Keratinocyte (primary cell): ENCODE results near the gene SUN3. TPM values are rescaled to one million over a fixed set of nuclear protein-coding genes. Genes with fewer than 3 reads are reported as not detected.

ENCODE experiments used
- DNase-seq: peaks from one replicate; pipeline ENCODE4 v3.0.0-alpha.2; 2011; ENCODE audit warnings: low read depth, missing footprints, low spot score
- FAIRE-seq: peaks from 2 replicates; lab custom pipeline; 2011; peaks lifted over from hg19 to GRCh38; lab: Jason Lieb, UNC
- H2AFZ ChIP-seq: 2 replicates; pipeline ENCODE4 v1.6.0; 2012; ENCODE audit warnings: low read length, control low read depth, inconsistent platforms; ENCODE audit not compliant: control insufficient read depth
- H3K27ac ChIP-seq: 2 replicates; pipeline ENCODE4 v1.5.1; 2011; ENCODE audit warnings: low read length; ENCODE audit not compliant: control insufficient read depth, insufficient read depth
- H3K27me3 ChIP-seq: 3 replicates; pipeline ENCODE4 v1.6.0; 2011; ENCODE audit warnings: low read length; ENCODE audit not compliant: control insufficient read depth, insufficient read depth; ENCODE audit errors: extremely low read depth
- H3K36me3 ChIP-seq, 2 experiments: 2 replicates in 1 of 2; 3 replicates in 1 of 2; pipeline ENCODE4 v1.5.1; 2011; ENCODE audit warnings: low read length in 2 of 2, mild to moderate bottlenecking in 1 of 2; ENCODE audit not compliant: control insufficient read depth in 2 of 2, insufficient read depth in 2 of 2; ENCODE audit errors: extremely low read depth in 1 of 2
- H3K4me1 ChIP-seq: 3 replicates; pipeline ENCODE4 v1.5.1; 2011; ENCODE audit warnings: low read length; ENCODE audit not compliant: control insufficient read depth, insufficient read depth; ENCODE audit errors: extremely low read depth
- H3K4me2 ChIP-seq: 3 replicates; pipeline ENCODE4 v1.6.0; 2011; ENCODE audit warnings: low read depth, low read length; ENCODE audit not compliant: control insufficient read depth, insufficient read depth; ENCODE audit errors: extremely low read depth
- H3K4me3 ChIP-seq, 3 experiments: fragments of 200-600 bp in 1 of 3; sonication (generic) in 1 of 3; 2 replicates in 2 of 3; 3 replicates in 1 of 3; pipeline ENCODE4 v1.5.1; 2011 to 2016; ENCODE audit warnings: low read length in 3 of 3, mild to moderate bottlenecking in 3 of 3, control low read depth in 2 of 3, inconsistent platforms in 1 of 3, low read depth in 1 of 3, mixed read lengths in 1 of 3, mixed run types in 1 of 3, moderate library complexity in 1 of 3; ENCODE audit not compliant: control insufficient read depth in 2 of 3, insufficient read depth in 2 of 3; ENCODE audit errors: extremely low read depth in 1 of 3
- H3K79me2 ChIP-seq: 2 replicates; pipeline ENCODE4 v1.6.0; 2012; ENCODE audit warnings: low read length; ENCODE audit not compliant: control insufficient read depth, insufficient read depth
- H3K9ac ChIP-seq: 3 replicates; pipeline ENCODE4 v1.6.0; 2011; ENCODE audit warnings: low read length; ENCODE audit not compliant: control insufficient read depth, insufficient read depth; ENCODE audit errors: extremely low read depth
- H3K9me1 ChIP-seq: 3 replicates; pipeline ENCODE4 v1.6.0; 2011; ENCODE audit warnings: low read length; ENCODE audit not compliant: control insufficient read depth, insufficient read depth; ENCODE audit errors: extremely low read depth
- H3K9me3 ChIP-seq: 2 replicates; pipeline ENCODE4 v1.5.1; 2012; ENCODE audit warnings: low read depth, low read length; ENCODE audit not compliant: control insufficient read depth
- H4K20me1 ChIP-seq: 3 replicates; pipeline ENCODE4 v1.6.0; 2011; ENCODE audit warnings: low read length; ENCODE audit not compliant: control insufficient read depth, insufficient read depth; ENCODE audit errors: extremely low read depth
- EZH2 ChIP-seq: IDR thresholded peaks from one replicate; pipeline ENCODE4 v1.6.1; 2012; ENCODE audit warnings: inconsistent platforms, mild to moderate bottlenecking, low read length, moderate library complexity
- dilution Hi-C: fragments of 300-500 bp; cut with MboI; formaldehyde crosslinking; loops from one replicate; pipeline ENCODE4 v1.7.0; 2020; ENCODE audit warnings: low sequenced_read_pairs; ENCODE audit not compliant: extremely low pct_ligation_motif_present
- polyA plus RNA-seq, 5 experiments: library from polyadenylated mRNA; depleted of rRNA in 3 of 5; stranded (reverse) in 3 of 5; stranded (forward) in 1 of 5; unstranded in 1 of 5; fragments of >200 nt; gene quantifications; 1 replicate in 1 of 5; 2 replicates in 3 of 5; 3 replicates in 1 of 5; pipeline versions ENCODE4 v1.2.1 to v1.2.3, GENCODE V29; 2011 to 2012; ENCODE audit warnings: missing spikeins in 2 of 5, low read depth in 1 of 5, low replicate concordance in 1 of 5
- TF ChIP-seq, protein P1 (sequence below), 3 experiments: IDR thresholded peaks in 1 of 3; conservative IDR thresholded peaks in 1 of 3; optimal IDR thresholded peaks in 1 of 3; 2 replicates in 2 of 3; 3 replicates in 1 of 3; pipeline versions ENCODE3 to v1.5.1; 2011; ENCODE audit warnings: low read length in 3 of 3, mild to moderate bottlenecking in 3 of 3, moderate library complexity in 2 of 3, control low read depth in 1 of 3, inconsistent platforms in 1 of 3; ENCODE audit not compliant: insufficient read depth in 2 of 3; ENCODE audit errors: extremely low read depth in 1 of 3

The SUN3 gene
- polyA plus RNA-seq, 1 donor (not counting 4 experiments of a cell fraction or from before 2014, with no cell fraction given) = not detected

DNA sequence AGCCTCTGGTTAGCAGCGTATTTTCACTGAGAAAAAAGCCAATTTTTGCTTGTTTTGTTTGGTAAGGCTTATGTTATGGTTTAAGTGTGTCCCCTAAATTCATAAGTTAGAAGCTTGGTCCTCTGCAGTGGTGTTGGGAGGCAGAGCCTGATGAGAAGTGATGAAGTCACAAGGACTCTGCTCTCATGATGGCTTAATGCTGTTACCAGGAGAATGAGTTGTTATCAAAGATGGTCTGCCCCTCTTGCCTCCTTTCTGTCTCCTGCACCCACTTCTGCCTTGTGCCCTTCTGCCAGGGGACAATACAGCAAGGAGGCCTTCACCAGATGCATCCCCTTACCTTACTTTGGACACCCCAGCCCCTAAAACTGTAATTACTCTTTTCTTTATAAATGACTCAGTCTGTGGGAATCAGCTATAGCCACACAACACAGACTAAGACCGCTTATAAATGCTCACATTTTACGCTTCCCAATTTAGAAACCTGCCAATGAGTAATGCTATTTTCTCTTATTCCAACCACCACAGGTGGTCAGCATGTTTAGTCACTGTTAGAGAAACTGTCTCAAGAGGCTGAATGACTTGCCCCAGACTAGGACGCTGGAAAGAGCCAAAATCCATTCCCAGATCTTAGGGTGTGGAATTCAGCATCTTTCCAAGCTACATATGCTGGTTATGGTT is 74.5 kb downstream of the SUN3 start:
- Histone ChIP-seq H3K4me3 (no peak overlapping the region), H3K9me3 (no peaks in the 10 kb centered on the region), H3K4me2 (no peak overlapping the region), H3K79me2 (no peaks in the 10 kb centered on the region), H4K20me1 (no peaks in the 10 kb centered on the region), H2AFZ (no peak overlapping the region), H3K4me1 (no peaks in the 10 kb centered on the region), H3K9ac (no peak overlapping the region), H3K9me1 (no peaks in the 10 kb centered on the region), H3K36me3 (peaks cover 5 to 8% of the 10 kb centered on the region in 2 experiments), H3K27ac (no peak overlapping the region), H3K27me3 (no peaks in the 10 kb centered on the region)
- FAIRE-seq = no peak
- DNase-seq = no peak
- TF ChIP-seq EZH2 = no peak
- TF ChIP-seq, protein P1, sequence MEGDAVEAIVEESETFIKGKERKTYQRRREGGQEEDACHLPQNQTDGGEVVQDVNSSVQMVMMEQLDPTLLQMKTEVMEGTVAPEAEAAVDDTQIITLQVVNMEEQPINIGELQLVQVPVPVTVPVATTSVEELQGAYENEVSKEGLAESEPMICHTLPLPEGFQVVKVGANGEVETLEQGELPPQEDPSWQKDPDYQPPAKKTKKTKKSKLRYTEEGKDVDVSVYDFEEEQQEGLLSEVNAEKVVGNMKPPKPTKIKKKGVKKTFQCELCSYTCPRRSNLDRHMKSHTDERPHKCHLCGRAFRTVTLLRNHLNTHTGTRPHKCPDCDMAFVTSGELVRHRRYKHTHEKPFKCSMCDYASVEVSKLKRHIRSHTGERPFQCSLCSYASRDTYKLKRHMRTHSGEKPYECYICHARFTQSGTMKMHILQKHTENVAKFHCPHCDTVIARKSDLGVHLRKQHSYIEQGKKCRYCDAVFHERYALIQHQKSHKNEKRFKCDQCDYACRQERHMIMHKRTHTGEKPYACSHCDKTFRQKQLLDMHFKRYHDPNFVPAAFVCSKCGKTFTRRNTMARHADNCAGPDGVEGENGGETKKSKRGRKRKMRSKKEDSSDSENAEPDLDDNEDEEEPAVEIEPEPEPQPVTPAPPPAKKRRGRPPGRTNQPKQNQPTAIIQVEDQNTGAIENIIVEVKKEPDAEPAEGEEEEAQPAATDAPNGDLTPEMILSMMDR (optimal IDR thresholded peaks at IDR 0.05 in 1 of 3, IDR thresholded peaks at IDR 0.05 in 1 of 3, conservative IDR thresholded peaks at IDR 0.05 in 1 of 3; ENCODE audit: extremely low read depth in 1 of 3, insufficient read depth in 2 of 3, low read length in 3 of 3) = no peak
- dilution Hi-C loops = no loop called here

DNA sequence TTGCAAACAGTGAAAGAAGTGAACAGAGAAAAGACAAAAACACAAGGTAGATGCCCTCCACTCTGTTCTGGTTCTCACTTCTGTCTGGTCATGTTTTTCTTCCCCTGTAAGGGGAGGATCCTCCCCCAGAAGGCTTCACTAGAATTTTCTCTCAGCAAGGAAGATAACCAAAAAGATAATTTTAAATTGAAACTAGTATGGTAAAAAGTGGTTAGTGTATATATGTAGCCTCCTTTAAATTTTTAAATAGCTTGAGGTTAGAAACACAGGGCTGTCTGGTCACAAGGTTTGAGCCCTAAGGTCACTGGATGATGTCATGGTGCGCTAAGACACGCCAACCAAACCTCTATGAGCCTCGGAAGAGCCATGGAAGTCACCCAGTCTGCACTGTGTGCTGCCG is 75.1 kb downstream of the SUN3 start:
- no peak for FAIRE-seq
- Histone ChIP-seq H3K9me3 (no peaks in the 10 kb centered on the region), H3K4me3 (no peak overlapping the region), H2AFZ (no peak overlapping the region), H3K4me1 (no peaks in the 10 kb centered on the region), H3K27me3 (no peaks in the 10 kb centered on the region), H4K20me1 (no peaks in the 10 kb centered on the region), H3K27ac (no peak overlapping the region), H3K79me2 (no peaks in the 10 kb centered on the region), H3K4me2 (no peak overlapping the region), H3K9me1 (no peaks in the 10 kb centered on the region), H3K9ac (no peak overlapping the region), H3K36me3 (peaks cover 5 to 8% of the 10 kb centered on the region in 2 experiments)
- dilution Hi-C loops = no loop called here
- no peak for TF ChIP-seq EZH2
- TF ChIP-seq, protein P1 (optimal IDR thresholded peaks at IDR 0.05 in 1 of 3, IDR thresholded peaks at IDR 0.05 in 1 of 3, conservative IDR thresholded peaks at IDR 0.05 in 1 of 3; ENCODE audit: extremely low read depth in 1 of 3, insufficient read depth in 2 of 3, low read length in 3 of 3) = no peak
- DNase-seq = no peak
